A673 (cell line): ENCODE results near the gene SOX11. TPM values are rescaled to one million over a fixed set of nuclear protein-coding genes. Genes with fewer than 3 reads are reported as not detected.

Experiments
- BruUV-seq: library from RNA; stranded (reverse); fragments of 400-500 nt; replicated peaks from 2 replicates; lab custom pipeline; 2021; lab: Mats Ljungman, UMichigan
- CTCF ChIA-PET: fragments of 300-600 bp; sonication (Branson Sonifier 250); formaldehyde crosslinking; loops from one replicate; lab custom pipeline; 2022; ENCODE audit warnings: antibody characterized with exemption; lab: Charles Lee
- POLR2A ChIA-PET: fragments of 300-600 bp; sonication (Branson Sonifier 250); formaldehyde crosslinking; loops from one replicate; lab custom pipeline; 2022; ENCODE audit warnings: antibody characterized with exemption; ENCODE audit not compliant: low non-redundant PET; lab: Charles Lee
- DNase-seq: peaks from one replicate; pipeline ENCODE4 v3.0.0-alpha.2; 2015; ENCODE audit warnings: low spot score
- H3K27ac ChIP-seq: fragments of 200-600 bp; sonication (generic); 2 replicates; pipeline ENCODE4 v1.5.1; 2016; ENCODE audit warnings: mixed run types, low read depth, mild to moderate bottlenecking, mixed read lengths, antibody characterized with exemption, low read length; ENCODE audit not compliant: poor library complexity, severe bottlenecking
- H3K27me3 ChIP-seq: fragments of 200-600 bp; sonication (generic); replicated peaks from 2 replicates; pipeline ENCODE4 v1.6.1; 2017; ENCODE audit warnings: mixed run types, low read depth, mild to moderate bottlenecking, mixed read lengths, antibody characterized with exemption, low read length; ENCODE audit not compliant: insufficient read depth, poor library complexity
- H3K36me3 ChIP-seq: fragments of 200-600 bp; sonication (generic); 2 replicates; pipeline ENCODE4 v1.6.1; 2016; ENCODE audit warnings: mixed run types, mild to moderate bottlenecking, mixed read lengths, antibody characterized with exemption, low read length; ENCODE audit not compliant: insufficient read depth, poor library complexity, severe bottlenecking
- H3K4me1 ChIP-seq: fragments of 200-600 bp; sonication (generic); 2 replicates; pipeline ENCODE4 v1.6.1; 2017; ENCODE audit warnings: mixed run types, mild to moderate bottlenecking, mixed read lengths, antibody characterized with exemption, low read length; ENCODE audit not compliant: insufficient read depth, poor library complexity, severe bottlenecking
- H3K4me3 ChIP-seq: fragments of 200-600 bp; sonication (generic); 2 replicates; pipeline ENCODE4 v1.5.1; 2016; ENCODE audit warnings: low read depth, mixed run types, mild to moderate bottlenecking, mixed read lengths, low read length; ENCODE audit not compliant: poor library complexity, severe bottlenecking
- H3K9me3 ChIP-seq: fragments of 200-600 bp; sonication (generic); 2 replicates; pipeline ENCODE4 v1.6.1; 2016; ENCODE audit warnings: mixed run types, low read depth, mild to moderate bottlenecking, mixed read lengths, antibody characterized with exemption, low read length; ENCODE audit not compliant: poor library complexity, severe bottlenecking
- CTCF ChIP-seq: fragments of 300-800, 200-600 bp; sonication (generic); conservative IDR thresholded peaks from 2 replicates; pipeline ENCODE4 v1.5.1; 2017; ENCODE audit warnings: low read depth, mild to moderate bottlenecking, antibody characterized with exemption, low read length, moderate library complexity, mixed read lengths
- EZH2 ChIP-seq: fragments of 200-600 bp; sonication (generic); IDR thresholded peaks from 2 replicates; pipeline ENCODE4 v1.6.1; 2017; ENCODE audit warnings: borderline replicate concordance, low read depth, mild to moderate bottlenecking, mixed read lengths, antibody characterized with exemption, low read length; ENCODE audit not compliant: poor library complexity, severe bottlenecking
- intact Hi-C: fragments of 100-400 bp; cut with micrococcal nuclease; formaldehyde crosslinking; loops from one replicate; pipeline ENCODE4 v1.10.0; 2022; ENCODE audit not compliant: unreplicated experiment
- total RNA-seq: library from RNA; stranded (reverse); gene quantifications from 2 replicates; pipeline ENCODE4 v1.2.3, GENCODE V29; 2021

Gene SOX11
- total RNA-seq, 1 experiment from 2014 or later = 73.9 TPM

DNA sequence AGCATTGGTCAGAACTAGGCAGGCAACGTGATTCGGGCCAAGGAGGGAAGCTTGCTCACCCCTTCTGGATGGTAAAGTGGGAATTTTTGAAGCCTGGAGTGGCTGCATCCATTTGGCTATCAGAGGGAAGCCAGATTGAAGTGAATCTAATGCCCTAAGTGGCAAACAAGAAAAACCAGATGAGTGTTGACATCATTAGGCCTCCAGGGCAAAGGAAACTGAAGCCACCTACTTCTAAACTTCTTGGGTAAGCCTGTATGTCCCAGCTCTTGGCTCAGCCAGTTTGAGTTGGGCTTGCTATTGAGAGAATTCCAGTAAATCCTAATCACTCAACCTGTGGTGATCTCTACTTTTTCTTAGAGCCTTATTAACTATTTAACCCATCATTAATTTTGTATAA is 20.9 kb downstream of the SOX11 start:
- DNase-seq = no peak
- no peaks in the 10 kb centered on the region for H3K27me3 ChIP-seq
- no peak overlapping the region for H3K27ac ChIP-seq
- no TSS peak for BruUV-seq
- no peak overlapping the region for H3K4me3 ChIP-seq
- no peaks in the 10 kb centered on the region for H3K4me1 ChIP-seq
- H3K9me3 ChIP-seq = no peaks in the 10 kb centered on the region
- POLR2A ChIA-PET = no interaction called here
- CTCF ChIA-PET = no interaction called here
- TF ChIP-seq EZH2 (no peak), CTCF (no peak)
- H3K36me3 ChIP-seq = no peaks in the 10 kb centered on the region
- intact Hi-C loops = no loop called here

- intact Hi-C loops = no loop called here
- TF ChIP-seq EZH2 (no peak), CTCF (no peak)
These were observed 27.6 kb downstream of the SOX11 start for GRCh38 chr2:5719629-5720334.

GRCh38 chr2:5720426-5720825 is 28.2 kb downstream of the SOX11 start:
- Histone ChIP-seq H3K9me3 (no peaks in the 10 kb centered on the region), H3K27ac (no peak overlapping the region), H3K27me3 (no peaks in the 10 kb centered on the region), H3K4me3 (no peak overlapping the region), H3K36me3 (no peaks in the 10 kb centered on the region), H3K4me1 (no peaks in the 10 kb centered on the region)
- DNase-seq = no peak
- no TSS peak for BruUV-seq
- TF ChIP-seq CTCF = no peak
- TF ChIP-seq EZH2 = no peak
- CTCF ChIA-PET = no interaction called here
- intact Hi-C loops = no loop called here
- POLR2A ChIA-PET = no interaction called here

More at GRCh38 chr2:5719629-5720334, 27.6 kb downstream of the SOX11 start:
- no TSS peak for BruUV-seq
- DNase-seq = no peak
- Histone ChIP-seq H3K9me3 (no peaks in the 10 kb centered on the region), H3K27ac (no peak overlapping the region), H3K27me3 (no peaks in the 10 kb centered on the region), H3K4me1 (no peaks in the 10 kb centered on the region), H3K4me3 (no peak overlapping the region), H3K36me3 (no peaks in the 10 kb centered on the region)
- CTCF ChIA-PET = no interaction called here
- POLR2A ChIA-PET = no interaction called here
